ENCODE data around the gene STOX1.

- TF ChIP-seq CTCF (IDR thresholded peaks at IDR 0.05) (no peak), POLR2A (IDR thresholded peaks at IDR 0.05) (no peak), EP300 (IDR thresholded peaks at IDR 0.05) (no peak)
These were observed 75.1 kb downstream of the STOX1 start for GRCh38 chr10:68902382-68902781.

Measured in ovary (tissue), 3 donors.